Measurements from ENCODE around the gene TOM1L2.

TOM1L2 gene

GRCh38 chr17:17946093-17946492 is 26.1 kb downstream of the TOM1L2 start:
- TF ChIP-seq ZNF384 (IDR thresholded peaks at IDR 0.05) (no peak), ELF4 (IDR thresholded peaks at IDR 0.05) (no peak), SUZ12 (IDR thresholded peaks at IDR 0.05) (no peak), FOXM1 (IDR thresholded peaks at IDR 0.05; ENCODE audit: borderline replicate concordance) (no peak), HDGF (IDR thresholded peaks at IDR 0.05; ENCODE audit: borderline replicate concordance) (no peak), TARDBP (IDR thresholded peaks at IDR 0.05) (no peak), SP1 (IDR thresholded peaks at IDR 0.05) (no peak), LEF1 (IDR thresholded peaks at IDR 0.05; ENCODE audit: borderline replicate concordance) (no peak), CTBP1 (IDR thresholded peaks at IDR 0.05; ENCODE audit: borderline replicate concordance) (no peak), FOXA1 (IDR thresholded peaks at IDR 0.05) (no peak)
- ChIA-PET POLR2A (interaction anchor here (1.1 to 1.7 kb wide), 2 partner anchors 12 to 110 kb away, joined by 3 to 4 read pairs; no protein-coding TSS in a partner anchor), CTCF (interaction anchor here (0.6 to 1.5 kb wide), 4 partner anchors 11 to 175 kb away, joined by 3 to 6 read pairs (median 4); no protein-coding TSS in a partner anchor)
- DNase-seq (ENCODE audit: extremely low spot score), result no peak

GRCh38 chr17:17944743-17945142 is 27.5 kb downstream of the TOM1L2 start:
- no peak for DNase-seq (ENCODE audit: extremely low spot score)
- ChIA-PET POLR2A (interaction anchor here (0.6 to 2.1 kb wide), 3 partner anchors 15 to 109 kb away, joined by 3 to 6 read pairs (median 4); no protein-coding TSS in a partner anchor), CTCF (interaction anchor here (1.3 to 1.4 kb wide), 2 partner anchors 25 to 28 kb away, joined by 4 read pairs; partner anchors contain the start of genes DRC3 and TOM1L2)
- TF ChIP-seq L3MBTL2 (conservative IDR thresholded peaks at IDR 0.05), result no peak

GRCh38 chr17:17944242-17944641 is 28.0 kb downstream of the TOM1L2 start:
- POLR2A ChIA-PET, result interaction anchor here (2.1 kb wide), 1 partner anchor 108 kb away, joined by 6 read pairs; no protein-coding TSS in a partner anchor
- CTCF ChIA-PET, result interaction anchor here (1.3 to 2.5 kb wide), 4 partner anchors 9 to 28 kb away, joined by 3 to 7 read pairs (median 4); partner anchors contain the start of genes DRC3 and TOM1L2
- TF ChIP-seq PKNOX1 (IDR thresholded peaks at IDR 0.05), result no peak
- no peak for TF ChIP-seq FOXK2 (IDR thresholded peaks at IDR 0.05)
- TF ChIP-seq TARDBP (IDR thresholded peaks at IDR 0.05), result no peak
- DNase-seq (ENCODE audit: extremely low spot score), result no peak

- CTCF ChIA-PET, result interaction anchor here (0.8 to 2.5 kb wide), 5 partner anchors 9 to 29 kb away, joined by 3 to 7 read pairs (median 3); partner anchors contain the start of genes DRC3 and TOM1L2
- DNase-seq (ENCODE audit: extremely low spot score), result no peak
- POLR2A ChIA-PET, result interaction anchor here (0.6 to 2.1 kb wide), 2 partner anchors 12 to 107 kb away, joined by 3 to 6 read pairs; no protein-coding TSS in a partner anchor
- TF ChIP-seq SP1 (IDR thresholded peaks at IDR 0.05) (no peak), CTBP1 (IDR thresholded peaks at IDR 0.05; ENCODE audit: borderline replicate concordance) (no peak), FOXA1 (IDR thresholded peaks at IDR 0.05) (no peak), HDGF (IDR thresholded peaks at IDR 0.05; ENCODE audit: borderline replicate concordance) (no peak), BHLHE40 (IDR thresholded peaks at IDR 0.05; ENCODE audit: borderline replicate concordance) (no peak), L3MBTL2 (conservative IDR thresholded peaks at IDR 0.05) (no peak), ELF4 (IDR thresholded peaks at IDR 0.05) (no peak), ARNT (IDR thresholded peaks at IDR 0.05) (no peak), ZNF384 (IDR thresholded peaks at IDR 0.05) (no peak), SUZ12 (IDR thresholded peaks at IDR 0.05) (no peak), LEF1 (IDR thresholded peaks at IDR 0.05; ENCODE audit: borderline replicate concordance) (no peak), NFRKB (IDR thresholded peaks at IDR 0.05) (no peak), TARDBP (IDR thresholded peaks at IDR 0.05) (no peak), FOXM1 (IDR thresholded peaks at IDR 0.05; ENCODE audit: borderline replicate concordance) (no peak), PKNOX1 (IDR thresholded peaks at IDR 0.05) (no peak), FOXK2 (IDR thresholded peaks at IDR 0.05) (no peak)
These were observed 28.8 kb downstream of the TOM1L2 start for GRCh38 chr17:17943281-17943984.

- TF ChIP-seq CTBP1 (IDR thresholded peaks at IDR 0.05; ENCODE audit: borderline replicate concordance) (no peak), L3MBTL2 (conservative IDR thresholded peaks at IDR 0.05) (no peak), LEF1 (IDR thresholded peaks at IDR 0.05; ENCODE audit: borderline replicate concordance) (no peak), FOXA1 (IDR thresholded peaks at IDR 0.05) (no peak), NFRKB (IDR thresholded peaks at IDR 0.05) (no peak), SUZ12 (IDR thresholded peaks at IDR 0.05) (no peak), TARDBP (IDR thresholded peaks at IDR 0.05) (no peak), PKNOX1 (IDR thresholded peaks at IDR 0.05) (no peak), ZNF384 (IDR thresholded peaks at IDR 0.05) (no peak), BHLHE40 (IDR thresholded peaks at IDR 0.05; ENCODE audit: borderline replicate concordance) (no peak), ELF4 (IDR thresholded peaks at IDR 0.05) (no peak), FOXK2 (IDR thresholded peaks at IDR 0.05) (no peak), FOXM1 (IDR thresholded peaks at IDR 0.05; ENCODE audit: borderline replicate concordance) (no peak)
- no peak for DNase-seq (ENCODE audit: extremely low spot score)
- ChIA-PET CTCF (interaction anchor here (0.8 to 2.5 kb wide), 4 partner anchors 8 to 24 kb away, joined by 3 to 7 read pairs (median 3); no protein-coding TSS in a partner anchor), POLR2A (interaction anchor here (0.6 to 2.1 kb wide), 2 partner anchors 12 to 107 kb away, joined by 3 to 6 read pairs; no protein-coding TSS in a partner anchor)
These were observed 29.4 kb downstream of the TOM1L2 start for GRCh38 chr17:17942846-17943245.

GRCh38 chr17:17941015-17941414 is 31.2 kb downstream of the TOM1L2 start:
- ChIA-PET POLR2A (interaction anchor here (1.5 kb wide), 2 partner anchors 20 to 105 kb away, joined by 4 to 5 read pairs; partner anchors contain the start of gene SREBF1), CTCF (no interaction called here)
- no peak for DNase-seq (ENCODE audit: extremely low spot score)
- TF ChIP-seq SP1 (IDR thresholded peaks at IDR 0.05) (no peak), PKNOX1 (IDR thresholded peaks at IDR 0.05) (no peak), NFRKB (IDR thresholded peaks at IDR 0.05) (no peak), CTBP1 (IDR thresholded peaks at IDR 0.05; ENCODE audit: borderline replicate concordance) (no peak), FOXM1 (IDR thresholded peaks at IDR 0.05; ENCODE audit: borderline replicate concordance) (no peak), SUZ12 (IDR thresholded peaks at IDR 0.05) (no peak)
